Measurements from ENCODE around the gene SNX30. TPM values are rescaled to one million over a fixed set of nuclear protein-coding genes. Genes with fewer than 3 reads are reported as not detected.

The SNX30 gene
- polyA plus RNA-seq, 2 donors: 1.0 to 3.1 TPM

- no peaks in the 10 kb centered on the region for H3K27me3 ChIP-seq (ENCODE audit: control insufficient read depth in 1 of 2, insufficient read depth in 2 of 2, low read length in 2 of 2)
- 49 to 50% methylated on average over 3 of the region's 3 CpGs for WGBS, 2 donors
- peaks cover 0 to 17% of the 10 kb centered on the region in 2 donors for H3K36me3 ChIP-seq (ENCODE audit: control insufficient read depth in 2 of 2, insufficient read depth in 2 of 2, low read length in 1 of 2)
- H3K27ac ChIP-seq (ENCODE audit: low read depth in 2 of 2, low read length in 1 of 2): peak overlapping the region; percentile 62 to 83
- no peaks in the 10 kb centered on the region for H3K9me3 ChIP-seq (ENCODE audit: control insufficient read depth in 2 of 2, insufficient read depth in 1 of 2, low read depth in 1 of 2, low read length in 1 of 2)
- peaks cover 0 to 6% of the 10 kb centered on the region in 2 donors for H3K4me1 ChIP-seq (ENCODE audit: control insufficient read depth in 2 of 2, insufficient read depth in 2 of 2, low read length in 1 of 2)
- H3K4me3 ChIP-seq (ENCODE audit: low read depth in 1 of 2, low read length in 2 of 2): no peak overlapping the region
These were observed 116.9 kb downstream of the SNX30 start for GRCh38 chr9:112867275-112867991.

DNA sequence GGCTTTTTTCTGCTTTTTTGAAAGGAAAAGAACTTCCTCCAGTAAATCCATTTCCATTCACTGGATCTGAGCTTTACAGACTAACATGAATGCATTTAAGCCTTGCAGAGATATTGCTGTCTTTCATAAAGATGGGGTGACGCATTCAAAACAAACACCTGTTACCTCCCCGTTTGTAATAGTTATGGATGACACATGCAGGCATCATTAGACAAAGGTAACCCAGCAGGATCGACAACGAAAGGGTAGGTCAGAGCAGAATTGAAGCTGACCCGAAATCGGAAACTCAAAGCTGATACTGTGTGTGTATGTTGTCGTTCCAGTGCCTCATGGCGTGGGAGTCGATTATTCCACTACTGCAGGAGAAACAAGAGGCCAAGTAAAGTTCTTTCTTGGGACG, 117.9 kb downstream of the SNX30 start:
- Histone ChIP-seq H3K27me3 (ENCODE audit: control insufficient read depth in 1 of 2, insufficient read depth in 2 of 2, low read length in 2 of 2) (no peaks in the 10 kb centered on the region), H3K4me1 (ENCODE audit: control insufficient read depth in 2 of 2, insufficient read depth in 2 of 2, low read length in 1 of 2) (peaks cover 0 to 6% of the 10 kb centered on the region in 2 donors), H3K36me3 (ENCODE audit: control insufficient read depth in 2 of 2, insufficient read depth in 2 of 2, low read length in 1 of 2) (peaks cover 0 to 17% of the 10 kb centered on the region in 2 donors), H3K9me3 (ENCODE audit: control insufficient read depth in 2 of 2, insufficient read depth in 1 of 2, low read depth in 1 of 2, low read length in 1 of 2) (no peaks in the 10 kb centered on the region), H3K4me3 (ENCODE audit: low read depth in 1 of 2, low read length in 2 of 2) (no peak overlapping the region), H3K27ac (ENCODE audit: low read depth in 2 of 2, low read length in 1 of 2) (peak overlapping the region; percentile 81 to 83)
- WGBS, 2 donors: 84 to 86% methylated on average over 10 of the region's 10 CpGs

GRCh38 chr9:112869041-112869529, 118.5 kb downstream of the SNX30 start:
- Histone ChIP-seq H3K36me3 (ENCODE audit: control insufficient read depth in 2 of 2, insufficient read depth in 2 of 2, low read length in 1 of 2) (peaks cover 0 to 17% of the 10 kb centered on the region in 2 donors), H3K27me3 (ENCODE audit: control insufficient read depth in 1 of 2, insufficient read depth in 2 of 2, low read length in 2 of 2) (no peaks in the 10 kb centered on the region), H3K4me3 (ENCODE audit: low read depth in 1 of 2, low read length in 2 of 2) (no peak overlapping the region), H3K4me1 (ENCODE audit: control insufficient read depth in 2 of 2, insufficient read depth in 2 of 2, low read length in 1 of 2) (peaks cover 0 to 6% of the 10 kb centered on the region in 2 donors), H3K9me3 (ENCODE audit: control insufficient read depth in 2 of 2, insufficient read depth in 1 of 2, low read depth in 1 of 2, low read length in 1 of 2) (no peaks in the 10 kb centered on the region), H3K27ac (ENCODE audit: low read depth in 2 of 2, low read length in 1 of 2) (peak overlapping the region; percentile 79 to 81)
- 66 to 68% methylated on average over 8 of the region's 8 CpGs for WGBS, 2 donors

DNA sequence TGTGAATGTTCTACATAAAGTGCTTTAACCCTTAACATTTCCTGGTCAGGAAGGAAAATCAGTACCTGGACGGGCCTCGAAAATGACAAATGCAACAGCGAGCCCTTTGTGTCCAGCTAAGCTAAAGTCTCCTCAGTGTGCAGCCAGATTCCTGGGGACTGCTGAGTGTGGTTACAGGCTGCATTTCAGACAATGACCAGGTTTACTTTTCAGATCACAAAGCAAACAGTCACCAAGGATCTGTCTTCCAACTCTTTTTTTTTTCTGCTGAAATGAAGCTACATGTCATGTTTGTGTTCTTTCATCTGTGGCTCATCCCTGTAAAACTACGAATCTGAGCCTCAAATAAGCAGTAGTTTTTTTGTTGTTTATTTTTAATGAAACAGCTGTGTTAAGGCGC, 119.4 kb downstream of the SNX30 start:
- Histone ChIP-seq H3K27ac (ENCODE audit: low read depth in 2 of 2, low read length in 1 of 2) (no peak overlapping the region), H3K9me3 (ENCODE audit: control insufficient read depth in 2 of 2, insufficient read depth in 1 of 2, low read depth in 1 of 2, low read length in 1 of 2) (no peaks in the 10 kb centered on the region), H3K4me3 (ENCODE audit: low read depth in 1 of 2, low read length in 2 of 2) (no peak overlapping the region), H3K27me3 (ENCODE audit: control insufficient read depth in 1 of 2, insufficient read depth in 2 of 2, low read length in 2 of 2) (no peaks in the 10 kb centered on the region), H3K4me1 (ENCODE audit: control insufficient read depth in 2 of 2, insufficient read depth in 2 of 2, low read length in 1 of 2) (peaks cover 0 to 6% of the 10 kb centered on the region in 2 donors), H3K36me3 (ENCODE audit: control insufficient read depth in 2 of 2, insufficient read depth in 2 of 2, low read length in 1 of 2) (peaks cover 0 to 12% of the 10 kb centered on the region in 2 donors)
- 88% methylated on average over 5 of the region's 5 CpGs for WGBS, 2 donors

GRCh38 chr9:112870556-112870955, 120.0 kb downstream of the SNX30 start:
- no peaks in the 10 kb centered on the region for H3K27me3 ChIP-seq (ENCODE audit: control insufficient read depth in 1 of 2, insufficient read depth in 2 of 2, low read length in 2 of 2)
- peaks cover 0 to 10% of the 10 kb centered on the region in 2 donors for H3K36me3 ChIP-seq (ENCODE audit: control insufficient read depth in 2 of 2, insufficient read depth in 2 of 2, low read length in 1 of 2)
- H3K4me1 ChIP-seq (ENCODE audit: control insufficient read depth in 2 of 2, insufficient read depth in 2 of 2, low read length in 1 of 2): peaks cover 0 to 6% of the 10 kb centered on the region in 2 donors
- H3K4me3 ChIP-seq (ENCODE audit: low read depth in 1 of 2, low read length in 2 of 2): no peak overlapping the region
- 86 to 87% methylated on average over 6 of the region's 6 CpGs for WGBS, 2 donors
- H3K9me3 ChIP-seq (ENCODE audit: control insufficient read depth in 2 of 2, insufficient read depth in 1 of 2, low read depth in 1 of 2, low read length in 1 of 2): no peaks in the 10 kb centered on the region
- H3K27ac ChIP-seq (ENCODE audit: low read depth in 2 of 2, low read length in 1 of 2): no peak overlapping the region

DNA sequence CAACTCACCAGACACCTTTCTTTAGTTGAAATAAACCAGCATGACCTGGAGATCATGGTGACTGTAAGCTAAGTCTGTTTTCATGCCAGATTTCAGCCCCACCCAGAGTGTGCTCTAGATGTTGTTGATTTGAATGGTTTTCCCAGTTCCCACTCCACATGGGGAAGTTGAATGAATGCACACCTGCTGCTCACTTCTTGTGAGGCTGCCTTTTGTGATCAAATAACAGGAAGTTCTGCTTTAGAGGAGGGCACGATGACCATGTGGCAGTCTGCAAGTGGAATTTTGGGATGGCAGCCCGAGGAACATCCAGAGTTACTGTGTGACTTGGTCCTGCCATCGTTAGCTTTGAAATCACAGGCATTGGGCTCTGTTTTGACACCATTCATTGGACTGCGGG, 121.5 kb downstream of the SNX30 start:
- no peaks in the 10 kb centered on the region for H3K9me3 ChIP-seq (ENCODE audit: control insufficient read depth in 2 of 2, insufficient read depth in 1 of 2, low read depth in 1 of 2, low read length in 1 of 2)
- no peak overlapping the region for H3K4me3 ChIP-seq (ENCODE audit: low read depth in 1 of 2, low read length in 2 of 2)
- peaks cover 0 to 10% of the 10 kb centered on the region in 2 donors for H3K36me3 ChIP-seq (ENCODE audit: control insufficient read depth in 2 of 2, insufficient read depth in 2 of 2, low read length in 1 of 2)
- H3K27me3 ChIP-seq (ENCODE audit: control insufficient read depth in 1 of 2, insufficient read depth in 2 of 2, low read length in 2 of 2): no peaks in the 10 kb centered on the region
- WGBS, 2 donors: 64 to 70% methylated on average over 4 of the region's 4 CpGs
- H3K4me1 ChIP-seq (ENCODE audit: control insufficient read depth in 2 of 2, insufficient read depth in 2 of 2, low read length in 1 of 2): peaks cover 0 to 5% of the 10 kb centered on the region in 2 donors
- peak overlapping the region in 1 of 2 donors; percentile 19 for H3K27ac ChIP-seq (ENCODE audit: low read depth in 2 of 2, low read length in 1 of 2)

GRCh38 chr9:112873773-112874405, 123.3 kb downstream of the SNX30 start:
- 92 to 93% methylated on average over 4 of the region's 4 CpGs for WGBS, 2 donors
- no peaks in the 10 kb centered on the region for H3K27me3 ChIP-seq (ENCODE audit: control insufficient read depth in 1 of 2, insufficient read depth in 2 of 2, low read length in 2 of 2)
- H3K9me3 ChIP-seq (ENCODE audit: control insufficient read depth in 2 of 2, insufficient read depth in 1 of 2, low read depth in 1 of 2, low read length in 1 of 2): no peaks in the 10 kb centered on the region
- H3K4me1 ChIP-seq (ENCODE audit: control insufficient read depth in 2 of 2, insufficient read depth in 2 of 2, low read length in 1 of 2): peaks cover 0 to 3% of the 10 kb centered on the region in 2 donors
- peaks cover 0 to 6% of the 10 kb centered on the region in 2 donors for H3K36me3 ChIP-seq (ENCODE audit: control insufficient read depth in 2 of 2, insufficient read depth in 2 of 2, low read length in 1 of 2)
- no peak overlapping the region for H3K4me3 ChIP-seq (ENCODE audit: low read depth in 1 of 2, low read length in 2 of 2)
- H3K27ac ChIP-seq (ENCODE audit: low read depth in 2 of 2, low read length in 1 of 2): no peak overlapping the region

GRCh38 chr9:112878752-112879151, 128.2 kb downstream of the SNX30 start:
- Histone ChIP-seq H3K4me1 (ENCODE audit: control insufficient read depth in 2 of 2, insufficient read depth in 2 of 2, low read length in 1 of 2) (peaks cover 0 to 2% of the 10 kb centered on the region in 2 donors), H3K9me3 (ENCODE audit: control insufficient read depth in 2 of 2, insufficient read depth in 1 of 2, low read depth in 1 of 2, low read length in 1 of 2) (no peaks in the 10 kb centered on the region), H3K4me3 (ENCODE audit: low read depth in 1 of 2, low read length in 2 of 2) (no peak overlapping the region), H3K27me3 (ENCODE audit: control insufficient read depth in 1 of 2, insufficient read depth in 2 of 2, low read length in 2 of 2) (no peaks in the 10 kb centered on the region), H3K27ac (ENCODE audit: low read depth in 2 of 2, low read length in 1 of 2) (no peak overlapping the region), H3K36me3 (ENCODE audit: control insufficient read depth in 2 of 2, insufficient read depth in 2 of 2, low read length in 1 of 2) (no peaks in the 10 kb centered on the region)
- WGBS, 2 donors: 78 to 79% methylated on average over 2 of the region's 2 CpGs

DNA sequence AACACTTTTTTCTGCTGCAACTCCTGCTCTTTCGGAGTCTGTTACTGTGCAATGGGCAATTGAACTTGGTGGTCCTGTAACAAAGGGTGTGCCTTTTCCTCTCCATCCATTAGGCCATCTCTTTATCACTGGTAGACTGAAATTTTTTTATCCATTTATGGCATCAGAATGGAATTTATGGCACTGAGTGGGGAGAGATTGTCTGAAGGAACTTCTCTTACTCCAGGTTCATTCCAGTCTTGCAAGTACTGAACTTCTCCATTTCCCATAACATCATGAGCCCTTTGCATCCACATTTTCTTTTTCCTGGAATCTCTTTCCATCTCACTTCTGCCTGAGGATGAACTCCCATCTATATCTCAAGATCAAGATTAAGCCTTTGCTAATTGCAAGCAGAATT, 130.1 kb downstream of the SNX30 start:
- Histone ChIP-seq H3K9me3 (ENCODE audit: control insufficient read depth in 2 of 2, insufficient read depth in 1 of 2, low read depth in 1 of 2, low read length in 1 of 2) (no peaks in the 10 kb centered on the region), H3K4me3 (ENCODE audit: low read depth in 1 of 2, low read length in 2 of 2) (no peak overlapping the region), H3K27ac (ENCODE audit: low read depth in 2 of 2, low read length in 1 of 2) (no peak overlapping the region), H3K36me3 (ENCODE audit: control insufficient read depth in 2 of 2, insufficient read depth in 2 of 2, low read length in 1 of 2) (no peaks in the 10 kb centered on the region), H3K4me1 (ENCODE audit: control insufficient read depth in 2 of 2, insufficient read depth in 2 of 2, low read length in 1 of 2) (peaks cover 0 to 2% of the 10 kb centered on the region in 2 donors), H3K27me3 (ENCODE audit: control insufficient read depth in 1 of 2, insufficient read depth in 2 of 2, low read length in 2 of 2) (no peaks in the 10 kb centered on the region)
- 95 to 100% methylated on average over 1 of the region's 1 CpG for WGBS, 2 donors

All from esophagus (tissue), 2 donors.